NCI-H526 treated with DMSO at 0.1 percent for 48 hours (cell line): ENCODE results near the gene ANKRD50.

Experiments
- DNase-seq: peaks from one replicate; lab custom pipeline; 2025; lab: John Stamatoyannopoulos, UW

Gene ANKRD50

DNA sequence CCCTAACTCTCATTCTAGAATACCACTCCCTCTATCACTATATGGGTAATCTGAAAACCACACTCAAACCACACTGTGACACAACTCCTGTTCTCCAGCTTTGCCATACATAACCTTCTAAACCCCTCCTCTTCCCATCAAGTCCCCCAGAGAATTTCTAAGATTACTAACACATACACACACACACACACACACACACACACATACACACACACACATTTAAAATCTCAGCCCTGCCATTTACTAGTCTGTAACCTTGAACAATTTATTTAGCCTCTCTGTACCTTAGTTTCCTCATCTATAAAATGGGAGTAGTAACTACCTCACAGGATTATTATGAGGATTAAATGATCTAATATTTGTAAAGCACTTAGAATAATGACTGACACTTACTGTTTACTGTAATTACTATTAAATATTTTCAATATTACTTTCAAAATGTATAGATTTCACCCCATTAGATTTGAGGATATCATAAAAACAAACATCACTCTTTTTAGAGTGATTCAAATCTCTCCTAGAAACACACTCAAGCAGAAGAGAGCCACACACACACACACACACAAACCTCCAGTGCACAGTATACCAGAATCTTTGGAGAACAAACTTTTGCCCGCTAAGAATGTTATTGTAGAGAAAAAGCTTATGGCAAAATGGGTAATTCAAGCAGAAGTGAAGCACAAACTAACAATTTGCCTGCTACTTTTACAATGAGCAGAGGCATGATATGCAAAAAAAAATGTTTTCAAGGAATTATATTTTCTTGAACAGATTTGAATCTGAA, 3.8 kb downstream of the ANKRD50 start:
- no peak for DNase-seq

DNA sequence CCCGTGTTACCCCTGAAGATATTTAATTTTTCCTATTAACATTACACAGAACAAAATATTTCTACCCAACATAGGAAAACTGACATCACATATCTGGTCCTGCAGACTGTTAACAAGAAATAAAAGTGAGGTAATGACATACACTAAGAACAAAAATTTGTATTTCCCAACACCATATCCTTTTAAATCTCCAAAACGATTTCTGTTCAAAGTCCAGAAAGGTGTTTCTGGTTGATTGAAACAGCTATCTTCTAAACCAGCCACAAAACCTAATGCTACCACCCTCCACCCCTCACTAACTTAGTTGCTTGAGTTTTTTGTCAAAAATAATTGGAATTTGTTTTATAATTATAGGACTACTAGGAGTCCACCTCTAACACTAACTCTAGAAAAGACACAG, 7.1 kb downstream of the ANKRD50 start:
- no peak for DNase-seq

DNA sequence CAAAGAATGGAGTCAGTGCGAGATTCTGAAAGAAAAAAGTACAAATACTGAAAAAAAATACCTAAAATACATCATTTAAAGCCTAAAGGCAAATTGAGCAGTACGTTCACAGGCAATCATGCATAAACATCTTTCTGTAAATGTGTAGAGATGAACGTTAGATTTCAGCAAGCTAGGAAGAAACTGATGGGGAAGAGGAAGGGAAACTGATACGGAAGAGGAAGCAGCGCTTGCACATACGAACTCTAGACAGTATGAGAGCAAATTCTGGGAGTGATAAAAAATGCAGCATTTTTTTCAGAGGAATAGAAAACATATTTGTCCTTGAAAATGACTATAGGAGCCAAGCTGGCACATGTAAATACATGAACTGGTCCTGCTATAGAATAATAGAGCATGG, 9.4 kb downstream of the ANKRD50 start:
- DNase-seq = no peak

DNA sequence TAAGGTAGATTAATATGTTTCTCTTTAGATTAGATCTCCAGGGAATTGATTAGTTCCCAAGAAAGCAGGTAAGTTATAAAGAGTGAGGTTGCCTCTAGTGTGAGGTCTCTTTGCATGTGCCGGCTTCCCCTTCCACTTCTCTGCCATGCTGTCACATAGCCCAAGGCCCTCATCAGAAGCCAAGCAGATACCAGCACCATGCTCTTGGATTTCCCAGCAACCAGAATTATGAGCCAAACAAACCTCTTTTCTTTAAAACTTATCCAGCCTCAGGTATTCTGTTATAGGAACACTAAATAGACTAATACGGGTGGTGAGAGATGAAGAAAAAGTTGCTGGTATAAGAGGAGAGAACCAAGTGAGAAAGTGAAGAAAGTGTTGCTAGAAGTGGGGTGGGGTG, 15.1 kb downstream of the ANKRD50 start:
- DNase-seq = no peak

DNA sequence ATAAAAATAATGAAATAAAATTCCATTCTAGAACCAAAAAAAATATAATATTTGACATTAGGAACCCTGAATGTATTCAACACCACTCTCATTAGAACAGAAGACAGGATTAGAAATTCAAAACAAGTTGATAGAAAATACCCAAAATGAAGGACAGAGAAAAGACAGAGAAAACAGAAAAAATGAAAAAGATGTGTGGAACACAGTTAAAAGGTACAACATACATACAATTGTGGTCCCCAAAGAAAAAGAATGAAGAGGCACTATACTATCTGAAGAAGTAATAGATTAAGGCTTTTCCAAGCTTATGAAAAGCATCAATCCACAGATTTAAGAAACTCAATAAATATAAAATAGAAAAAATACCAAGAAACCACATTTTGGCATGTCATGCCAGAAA, 16.4 kb downstream of the ANKRD50 start:
- no peak for DNase-seq

DNA sequence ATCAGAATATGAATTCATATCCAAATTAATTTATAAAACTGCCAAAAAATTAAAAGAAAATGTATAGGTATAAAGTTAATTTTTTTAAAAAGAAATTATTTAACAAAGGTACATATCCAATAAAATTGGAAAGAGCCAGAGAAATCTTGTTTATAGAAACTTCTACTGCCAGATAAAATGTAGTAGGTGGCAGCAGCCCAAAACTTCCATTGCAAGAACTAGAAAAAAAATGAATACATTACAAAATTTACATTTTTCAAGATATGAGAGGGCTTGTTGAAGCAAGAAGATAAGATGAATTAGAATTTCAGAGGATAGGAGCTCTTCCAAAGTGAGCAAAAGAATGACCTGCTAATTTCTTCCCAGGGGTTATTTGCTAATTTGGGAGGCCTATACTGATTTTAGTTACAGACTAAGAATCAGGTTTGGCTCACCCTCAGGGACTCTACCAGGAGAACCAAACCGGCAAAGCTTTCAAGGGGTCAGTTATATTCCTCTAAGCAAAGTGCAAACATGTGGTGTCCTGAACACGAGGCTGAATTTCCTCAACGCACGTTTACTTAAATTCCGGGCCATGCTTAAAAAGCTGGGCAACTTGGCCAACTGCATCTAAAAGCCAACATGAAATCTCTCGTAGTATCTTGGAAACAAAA, 17.5 kb downstream of the ANKRD50 start:
- DNase-seq = no peak

DNA sequence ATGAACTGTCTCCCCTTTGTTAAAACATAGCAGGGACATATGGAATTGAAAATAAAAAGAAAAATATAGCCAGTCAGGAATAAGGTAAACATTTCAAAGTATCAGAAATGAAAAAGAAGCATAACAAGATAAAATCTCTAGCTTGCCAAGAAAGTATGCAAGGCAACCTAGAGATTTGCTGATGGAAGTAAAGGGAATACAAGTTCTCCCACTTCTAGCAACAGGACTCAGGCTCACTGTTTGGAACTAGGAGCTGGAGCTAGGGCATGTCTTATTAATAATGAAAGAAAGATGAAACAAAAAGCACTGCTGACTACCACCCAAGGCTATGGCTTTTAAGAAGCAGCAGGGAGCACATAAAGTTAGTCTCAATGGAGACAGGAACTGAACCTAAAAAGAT, 18.2 kb downstream of the ANKRD50 start:
- no peak for DNase-seq

DNA sequence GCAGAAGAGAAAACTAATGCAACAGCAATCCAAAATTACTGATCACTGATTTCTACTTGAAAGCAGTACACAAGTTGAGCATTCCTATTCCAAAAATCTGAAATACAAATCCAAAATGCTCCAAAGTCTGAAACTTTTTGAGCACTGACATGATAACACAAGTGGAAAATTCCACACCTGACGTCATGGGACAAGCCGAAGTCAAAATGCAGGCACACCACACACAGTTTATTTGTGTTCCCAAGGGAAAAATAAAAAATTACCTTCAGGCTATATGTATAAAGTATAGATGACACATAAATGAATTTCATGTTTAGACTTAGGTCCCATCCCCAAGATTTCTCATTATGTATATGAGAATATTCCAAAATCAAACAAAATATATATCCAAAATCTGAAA, 20.7 kb downstream of the ANKRD50 start:
- no peak for DNase-seq

DNA sequence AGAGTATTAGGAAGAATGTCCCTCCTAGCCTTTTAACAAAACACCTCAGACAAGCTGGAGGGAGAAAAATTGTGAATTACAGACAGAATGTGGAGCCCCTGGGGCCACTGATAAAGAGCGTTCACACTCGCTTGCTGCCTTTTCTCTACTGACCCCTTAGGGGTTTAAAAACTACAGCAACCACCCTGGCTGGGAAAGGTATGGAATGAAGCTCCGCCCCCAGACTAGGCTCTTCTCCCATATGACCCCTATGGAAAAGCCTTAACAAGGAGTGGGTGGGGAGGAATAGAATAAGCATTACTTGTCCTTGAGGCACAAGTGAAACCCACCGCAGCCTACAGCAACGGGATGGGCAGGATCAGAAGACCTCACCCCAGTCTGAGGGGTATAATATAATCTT, 26.3 kb downstream of the ANKRD50 start:
- DNase-seq = no peak

DNA sequence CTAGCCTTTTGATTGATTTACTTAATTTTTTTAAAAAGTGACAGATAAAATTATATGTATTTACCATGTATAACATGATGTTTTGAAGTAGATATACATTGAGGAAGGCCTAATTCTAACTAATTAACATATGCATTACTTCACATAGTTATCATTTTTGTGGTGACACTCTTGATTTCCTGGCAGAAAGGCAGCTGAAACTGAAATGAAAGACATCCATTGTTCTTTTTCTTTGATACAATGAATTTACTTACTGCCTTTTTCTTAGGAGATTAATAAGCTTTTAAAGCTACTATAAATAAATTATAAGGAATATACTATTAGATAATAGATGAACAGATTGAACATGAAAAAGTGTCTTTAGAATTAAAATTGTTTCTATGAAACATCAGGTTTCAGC, 26.7 kb downstream of the ANKRD50 start:
- no peak for DNase-seq

DNA sequence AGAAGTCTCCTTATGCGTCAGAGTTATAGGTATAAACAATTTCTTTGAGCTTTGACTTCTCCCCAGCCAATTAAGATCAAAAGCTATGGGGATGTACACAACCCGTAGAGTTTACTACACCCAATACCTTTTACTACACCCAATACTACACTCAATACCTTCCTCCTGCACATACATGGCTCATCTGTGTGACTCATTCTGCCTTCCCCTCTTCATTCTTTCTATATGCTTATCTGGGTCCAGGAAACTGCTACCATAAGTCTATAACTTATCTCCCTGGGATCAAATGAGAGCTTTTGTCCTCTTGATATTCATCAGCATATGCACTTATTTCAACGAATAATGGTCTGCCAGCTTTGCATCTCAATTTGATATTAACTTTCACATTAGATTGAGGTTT, 28.2 kb downstream of the ANKRD50 start:
- no peak for DNase-seq

DNA sequence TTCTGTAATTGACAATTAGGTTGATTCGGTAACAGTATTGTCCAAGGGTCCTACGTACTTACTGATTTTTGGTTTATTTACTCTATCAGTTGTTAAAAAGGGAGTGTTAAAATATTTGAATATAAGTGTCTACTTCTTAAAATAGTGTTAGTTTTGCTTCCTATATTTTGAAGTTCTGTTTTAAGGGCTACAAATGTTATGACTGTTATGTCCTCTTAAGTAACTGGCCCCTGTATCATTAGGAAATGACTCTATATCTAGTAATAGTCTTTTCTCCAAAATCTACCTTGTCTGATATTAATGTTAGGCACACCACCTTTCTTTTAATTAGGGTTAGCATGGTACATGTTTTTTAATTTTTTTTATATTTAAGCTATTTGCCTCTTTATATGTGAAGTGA, 30.1 kb downstream of the ANKRD50 start:
- DNase-seq = no peak

DNA sequence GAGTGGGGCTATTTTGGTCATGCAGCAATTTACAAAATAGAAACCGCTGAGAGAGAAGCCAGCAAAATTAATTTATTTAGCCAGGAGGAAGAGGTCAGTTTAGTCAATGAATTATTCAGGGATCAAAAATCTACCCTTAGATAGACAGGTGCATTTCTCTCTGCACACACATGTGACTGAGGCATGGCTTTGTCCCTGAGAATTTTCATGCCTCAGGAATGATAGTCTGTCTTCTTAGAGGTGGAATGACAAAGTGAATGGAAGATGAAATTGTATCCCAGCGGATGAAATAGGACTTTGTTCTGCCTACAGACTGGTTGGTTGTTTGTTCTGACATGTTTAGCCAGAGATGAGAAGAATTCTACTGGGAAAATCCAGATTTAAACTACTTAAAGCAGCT, 46.0 kb downstream of the ANKRD50 start:
- no peak for DNase-seq

DNA sequence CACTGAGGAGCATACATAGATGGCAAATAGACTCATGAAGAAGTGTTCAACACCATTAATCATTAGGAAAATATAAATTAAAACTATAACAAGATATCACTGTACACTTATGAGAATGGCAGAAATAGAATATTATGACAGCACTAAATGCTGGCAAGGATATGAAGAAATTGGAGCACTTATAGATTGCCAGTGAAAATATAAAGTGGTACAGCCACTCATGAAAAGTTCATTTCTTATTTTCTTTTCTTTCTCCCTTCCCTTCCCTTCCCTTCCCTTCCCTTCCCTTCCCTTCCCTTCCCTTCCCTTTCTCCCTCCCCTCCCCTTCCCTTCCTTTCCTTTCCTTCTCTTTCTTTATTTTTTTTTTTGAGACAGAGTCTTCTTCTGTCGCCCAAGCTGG, 53.7 kb downstream of the ANKRD50 start:
- no peak for DNase-seq

DNA sequence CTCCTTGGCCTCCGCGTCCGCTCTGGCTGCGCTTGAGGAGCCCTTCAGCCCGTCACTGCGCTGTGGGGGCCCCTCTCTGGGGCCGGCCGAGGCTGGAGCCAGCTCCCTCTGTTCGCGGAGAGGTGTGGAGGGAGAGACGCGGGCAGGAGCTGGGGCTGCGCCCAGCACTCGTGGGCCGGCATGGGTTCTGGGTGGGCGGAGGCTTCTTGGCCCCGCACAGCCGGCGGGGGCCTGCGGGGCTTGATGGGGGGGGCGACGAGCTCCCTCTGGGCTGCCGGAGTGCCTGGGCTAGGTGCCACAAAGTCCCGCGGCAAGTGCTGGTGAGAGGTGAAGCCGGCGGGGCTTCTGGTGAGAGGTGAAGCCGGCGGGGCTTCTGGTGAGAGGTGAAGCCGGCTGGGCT, 61.9 kb downstream of the ANKRD50 start:
- DNase-seq = no peak

DNA sequence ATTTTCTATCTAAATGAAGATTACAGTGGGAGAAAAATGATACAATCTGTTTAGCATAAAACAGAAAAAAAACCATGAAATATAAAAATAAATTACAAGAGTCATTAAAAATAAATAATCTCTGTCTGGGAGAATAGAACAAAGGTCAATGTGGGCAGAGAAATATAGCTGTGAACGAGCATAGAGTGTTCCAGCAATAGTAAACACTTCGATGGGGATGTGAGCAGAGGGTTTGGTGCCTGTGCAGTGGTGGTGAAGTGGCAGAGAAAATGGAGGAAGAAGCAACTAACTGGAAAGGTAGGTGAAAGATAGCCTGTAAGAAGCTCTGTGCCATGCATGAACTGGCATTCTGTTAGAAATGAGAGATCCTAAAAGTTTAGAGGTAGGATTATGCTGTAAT, 64.9 kb downstream of the ANKRD50 start:
- DNase-seq = no peak

DNA sequence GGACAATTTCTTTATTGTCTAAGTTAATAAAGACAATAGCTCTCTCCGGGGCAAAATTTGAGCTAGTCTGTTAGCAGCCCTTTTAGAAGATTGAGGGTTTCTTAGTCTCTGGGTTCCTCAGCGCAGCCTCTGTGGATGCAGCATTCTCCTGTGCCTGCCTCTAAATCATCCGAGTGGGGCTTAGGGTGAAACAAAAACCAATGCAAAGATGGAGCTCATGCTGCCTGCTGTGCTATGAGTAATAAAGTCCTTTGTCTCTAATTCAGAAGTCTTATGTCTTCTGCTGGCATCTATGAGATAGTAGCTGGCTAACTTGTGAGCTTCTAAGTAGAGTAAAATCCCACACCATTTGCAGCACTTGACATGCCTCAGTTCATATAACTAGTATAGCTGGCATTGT, 67.9 kb downstream of the ANKRD50 start:
- DNase-seq = no peak

DNA sequence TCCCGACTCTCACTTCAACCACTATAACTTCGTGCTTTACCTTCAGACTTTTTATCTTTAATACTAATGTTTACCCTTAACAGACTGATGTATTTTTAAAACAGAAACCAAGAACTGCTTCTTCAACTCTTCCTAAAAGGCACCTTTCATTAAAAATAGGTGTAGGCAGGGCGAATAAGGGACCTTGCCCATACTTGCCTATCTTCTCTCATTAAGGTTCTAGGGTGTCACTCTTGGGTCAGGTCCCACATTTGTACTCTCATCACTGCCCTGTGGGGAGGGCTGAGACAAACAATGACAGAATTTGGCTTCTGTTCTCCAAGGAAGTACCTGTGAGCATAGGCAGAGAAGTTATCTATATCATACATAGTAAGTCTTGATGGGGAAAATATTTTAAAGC, 69.7 kb downstream of the ANKRD50 start:
- DNase-seq = no peak

DNA sequence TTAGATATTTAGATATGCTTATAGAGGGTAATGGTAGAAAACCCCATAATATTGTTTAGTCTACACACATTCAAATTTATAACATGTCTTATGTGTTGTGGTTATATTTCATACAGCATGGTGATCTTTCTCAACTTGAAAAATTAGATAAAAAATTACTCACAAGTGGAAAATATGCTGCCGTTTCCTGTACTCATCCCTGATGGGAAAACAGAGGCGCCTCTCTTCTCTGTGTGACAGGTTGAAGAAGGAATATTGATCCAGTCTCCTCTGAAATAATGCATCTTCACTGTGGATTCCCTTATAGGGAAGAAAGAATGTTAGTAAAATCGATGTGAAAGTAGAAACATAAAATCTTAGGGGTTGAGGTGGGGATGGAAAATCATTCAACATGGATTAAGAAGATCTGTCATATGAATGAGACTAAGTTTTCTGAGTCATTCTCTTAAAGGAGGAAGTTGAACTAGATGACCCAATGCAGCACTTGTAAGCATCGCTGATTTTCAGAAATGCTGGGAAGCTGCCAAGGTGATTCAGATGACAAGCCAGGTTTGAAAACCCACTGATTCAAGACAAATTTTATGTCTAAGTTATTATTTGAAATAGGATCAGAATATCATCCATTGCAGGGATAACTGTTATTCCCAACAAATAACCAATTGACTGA, 70.7 kb downstream of the ANKRD50 start:
- no peak for DNase-seq

DNA sequence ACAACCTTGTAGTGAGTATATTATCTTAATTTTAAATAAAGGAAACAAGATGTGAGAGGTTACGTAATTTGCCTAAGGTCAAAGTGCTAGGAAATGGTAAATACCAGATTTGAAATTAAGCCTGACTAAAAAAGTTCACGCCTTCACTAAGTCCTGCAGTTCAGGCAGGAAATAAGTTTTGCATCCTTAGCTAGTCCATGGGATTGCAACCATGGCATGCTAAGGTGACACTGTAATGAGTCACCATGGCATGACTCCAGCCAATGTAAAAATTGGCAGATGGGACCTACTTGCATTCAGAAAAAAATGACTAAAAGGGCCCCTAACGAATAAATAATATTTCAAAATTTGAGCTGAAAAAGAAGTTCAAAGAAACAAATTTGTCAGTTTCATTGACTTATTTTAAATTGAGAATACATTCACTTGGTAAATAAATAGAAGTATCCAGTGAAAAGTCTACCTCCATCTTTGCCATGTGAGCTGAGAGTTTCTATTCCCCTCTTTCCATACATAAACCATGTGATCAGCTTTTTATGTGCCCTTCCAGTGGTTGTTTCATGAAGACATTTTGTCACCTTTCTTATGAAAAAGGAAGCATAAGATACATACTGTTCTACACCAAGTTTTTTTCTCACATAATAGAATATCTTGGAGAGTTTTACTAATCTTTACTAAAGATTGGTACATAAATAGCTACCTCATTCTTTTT, 72.4 kb downstream of the ANKRD50 start:
- no peak for DNase-seq

DNA sequence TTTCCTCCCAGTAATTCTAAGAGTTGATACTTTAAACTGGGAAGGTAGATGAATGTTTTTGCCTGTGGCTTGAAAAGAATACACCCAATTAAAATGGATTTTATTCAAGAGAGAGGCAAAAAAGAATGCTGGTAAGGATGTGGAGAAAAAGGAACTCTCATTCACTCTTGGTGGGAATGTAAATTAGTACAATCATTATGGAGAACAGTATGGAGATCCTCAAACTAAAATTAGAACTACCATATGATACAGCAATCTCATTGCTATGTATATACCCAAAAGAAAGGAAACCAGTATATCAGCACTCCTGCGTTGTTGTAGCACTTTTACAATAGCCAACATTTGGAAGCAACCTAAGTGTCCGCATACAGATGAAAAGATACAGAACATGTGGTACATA, 75.2 kb downstream of the ANKRD50 start:
- no peak for DNase-seq

DNA sequence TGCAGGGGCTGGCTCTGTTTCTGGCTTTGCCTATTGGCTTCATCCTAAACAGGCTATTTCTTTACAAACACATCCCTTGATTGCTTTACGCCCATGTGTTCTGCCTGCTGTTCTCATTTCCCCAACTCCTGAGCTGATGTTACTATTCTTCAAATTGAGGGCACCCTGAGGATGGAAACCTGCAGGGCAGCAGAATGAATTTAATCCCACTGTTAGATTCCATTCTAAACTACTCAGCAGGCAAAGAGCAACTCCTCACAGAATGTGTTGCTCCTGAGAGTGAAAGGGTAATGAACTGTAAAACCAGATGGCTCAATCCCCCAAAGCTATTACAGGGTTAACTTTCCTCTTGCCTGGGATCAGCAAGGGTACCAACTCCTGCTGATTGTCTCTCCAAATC, 75.7 kb downstream of the ANKRD50 start:
- DNase-seq = no peak

DNA sequence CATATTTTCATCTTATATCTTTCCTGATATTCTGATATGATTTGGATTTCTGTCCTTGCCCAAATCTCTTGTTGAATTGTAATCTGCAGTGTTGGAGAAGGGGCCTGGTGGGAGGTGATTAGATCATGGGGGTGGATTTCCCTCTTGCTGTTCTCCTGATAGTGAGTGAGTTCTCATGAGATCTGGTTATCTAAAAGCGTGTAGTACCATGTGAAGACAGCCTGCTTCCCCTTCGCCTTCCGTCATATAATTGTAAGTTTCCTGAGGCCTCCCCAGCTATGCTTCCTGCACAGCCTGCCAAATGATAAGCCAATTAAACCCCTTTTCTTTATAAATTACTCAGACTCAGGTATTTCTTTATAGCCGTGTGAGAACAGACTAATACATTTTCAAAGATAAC, 77.2 kb downstream of the ANKRD50 start:
- DNase-seq = no peak
